Breast epithelium (tissue), 4 donors: ENCODE results near the gene GOLT1A. TPM values are rescaled to one million over a fixed set of nuclear protein-coding genes. Genes with fewer than 3 reads are reported as not detected.
A peak's percentile ranks its signal among the peaks of the same experiment; 100 is the strongest.

Experiments
- DNase-seq, 2 donors: peaks; one replicate each; pipeline ENCODE4 v3.0.0-alpha.2; 2019; ENCODE audit warnings: low spot score in 2 of 2
- H3K27ac ChIP-seq, 2 donors: fragments of 200-600 bp; sonication (generic) in 1 of 2; one replicate each; pipeline ENCODE4 v1.5.1; 2016 to 2019; ENCODE audit warnings: mild to moderate bottlenecking in 1 of 2
- H3K27me3 ChIP-seq, 2 donors: fragments of 200-600 bp; sonication (generic) in 1 of 2; one replicate each; pipeline versions ENCODE4 v1.5.1 to v1.6.0; 2017 to 2019; ENCODE audit warnings: control low read depth in 1 of 2, mild to moderate bottlenecking in 1 of 2
- H3K36me3 ChIP-seq: fragments of 200-600 bp; one replicate; pipeline ENCODE4 v1.5.1; 2019
- H3K4me1 ChIP-seq, 2 donors: fragments of 200-600 bp; sonication (generic); one replicate each; pipeline ENCODE4 v1.5.1; 2016 to 2019; ENCODE audit warnings: control low read depth in 1 of 2
- H3K4me3 ChIP-seq, 3 donors: fragments of 200-600 bp; sonication (generic); 1 replicate in 2 of 3; 2 replicates in 1 of 3; pipeline ENCODE4 v1.5.1; 2016 to 2019; ENCODE audit warnings: mild to moderate bottlenecking in 3 of 3, moderate library complexity in 2 of 3
- H3K9me3 ChIP-seq, 2 donors: fragments of 200-600 bp; sonication (generic) in 1 of 2; one replicate each; pipeline ENCODE4 v1.5.1; 2016 to 2019; ENCODE audit warnings: control low read depth in 1 of 2
- CTCF ChIP-seq, 3 donors: fragments of 450-650 bp; IDR thresholded peaks; one replicate each; pipeline ENCODE4 v1.5.1; 2016 to 2017; ENCODE audit warnings: antibody characterized with exemption in 3 of 3, mild to moderate bottlenecking in 3 of 3, moderate library complexity in 3 of 3
- POLR2A ChIP-seq: fragments of 450-650 bp; IDR thresholded peaks from one replicate; pipeline ENCODE4 v1.6.1; 2016; ENCODE audit warnings: antibody characterized with exemption, mild to moderate bottlenecking, moderate library complexity
- POLR2AphosphoS5 ChIP-seq, 3 donors: sonication (generic); formaldehyde crosslinking; IDR thresholded peaks; one replicate each; pipeline ENCODE4 v1.6.1; 2017; ENCODE audit warnings: antibody characterized with exemption in 3 of 3
- intact Hi-C: fragments of 100-400 bp; cut with DNase I; formaldehyde crosslinking; loops from one replicate; pipeline ENCODE4 v1.15.1; 2023; ENCODE audit warnings: low total_unique reads
- total RNA-seq, 3 donors: library from RNA; depleted of rRNA; stranded (reverse); fragments of >200 nt; gene quantifications; one replicate each; pipeline ENCODE4 v1.1.0, GENCODE V29; 2016

GOLT1A gene
- total RNA-seq, 3 donors from 2014 or later = 3.4 to 4.6 TPM; not detected in 1

GRCh38 chr1:204154568-204155255 lies 59.1 kb downstream of the GOLT1A start:
- Histone ChIP-seq H3K27me3 (no peaks in the 10 kb centered on the region), H3K9me3 (no peaks in the 10 kb centered on the region), H3K4me1 (peaks cover 5 to 10% of the 10 kb centered on the region in 2 donors), H3K36me3 (no peaks in the 10 kb centered on the region), H3K27ac (no peak overlapping the region), H3K4me3 (no peak overlapping the region)
- intact Hi-C loops = loop anchor here (2.0 to 5.0 kb wide), 2 partner anchors 58 to 74 kb away; partner anchors contain the start of gene GOLT1A
- DNase-seq = no peak
- TF ChIP-seq CTCF (IDR thresholded peaks at IDR 0.05) = no peak
- TF ChIP-seq POLR2A = no peak
- no peak for TF ChIP-seq POLR2AphosphoS5 (IDR thresholded peaks at IDR 0.05)

- intact Hi-C loops = loop anchor here (2.0 kb wide), 1 partner anchor 73 kb away; no protein-coding TSS in a partner anchor
- H3K4me1 ChIP-seq = peaks cover 5 to 16% of the 10 kb centered on the region in 2 donors
- H3K4me3 ChIP-seq = no peak overlapping the region
- H3K9me3 ChIP-seq = no peaks in the 10 kb centered on the region
- H3K36me3 ChIP-seq = no peaks in the 10 kb centered on the region
- DNase-seq = no peak
- TF ChIP-seq POLR2AphosphoS5 (IDR thresholded peaks at IDR 0.05) = no peak
- TF ChIP-seq POLR2A = no peak
- no peak for TF ChIP-seq CTCF (IDR thresholded peaks at IDR 0.05)
- H3K27ac ChIP-seq = no peak overlapping the region
- no peaks in the 10 kb centered on the region for H3K27me3 ChIP-seq
Observed at GRCh38 chr1:204153667-204154066, 60.1 kb downstream of the GOLT1A start.

GRCh38 chr1:204152310-204153044 lies 61.3 kb downstream of the GOLT1A start:
- H3K27me3 ChIP-seq = no peaks in the 10 kb centered on the region
- no peaks in the 10 kb centered on the region for H3K36me3 ChIP-seq
- no peaks in the 10 kb centered on the region for H3K9me3 ChIP-seq
- DNase-seq = peak in 1 of 2 donors; percentile 38
- H3K27ac ChIP-seq = peak overlapping the region; percentile 88 to 97
- peak overlapping the region; percentile 77 to 98 (median 78) for H3K4me3 ChIP-seq
- intact Hi-C loops = no loop called here
- H3K4me1 ChIP-seq = peaks cover 5 to 16% of the 10 kb centered on the region in 2 donors
- no peak for TF ChIP-seq POLR2AphosphoS5 (IDR thresholded peaks at IDR 0.05)
- no peak for TF ChIP-seq POLR2A
- TF ChIP-seq CTCF (IDR thresholded peaks at IDR 0.05) = no peak

GRCh38 chr1:204151552-204152309 lies 62.1 kb downstream of the GOLT1A start, which contains the start of gene ETNK2:
Gene ETNK2 (minus strand): TSS chr1:204152044. CDS start chr1:204151852, 192 bp downstream.
- peaks cover 5 to 16% of the 10 kb centered on the region in 2 donors for H3K4me1 ChIP-seq
- H3K27me3 ChIP-seq = no peaks in the 10 kb centered on the region
- no peaks in the 10 kb centered on the region for H3K36me3 ChIP-seq
- TF ChIP-seq POLR2A (no peak), POLR2AphosphoS5 (IDR thresholded peaks at IDR 0.05) (peak in 1 of 3 donors; percentile 8)
- peak within 1 kb of the TSS; percentile 88 to 97 for H3K27ac ChIP-seq
- H3K9me3 ChIP-seq = no peaks in the 10 kb centered on the region
- peak within 1 kb of the TSS; percentile 77 to 98 (median 78) for H3K4me3 ChIP-seq
- DNase-seq = peak in 1 of 2 donors; percentile 63
- intact Hi-C loops = no loop called here
